ENCODE data around the gene CKAP2L. TPM values are rescaled to one million over a fixed set of nuclear protein-coding genes. Genes with fewer than 3 reads are reported as not detected.

Gene CKAP2L
- total RNA-seq, 1 donor from 2014 or later: 8.9 TPM

- no peak overlapping the region for H3K27ac Mint-ChIP-seq
- no peak for DNase-seq (ENCODE audit: low spot score in 2 of 2, unreplicated experiment in 2 of 2)
- no peaks in the 10 kb centered on the region for H3K36me3 Mint-ChIP-seq
- H3K27me3 Mint-ChIP-seq (ENCODE audit: low read depth): no peaks in the 10 kb centered on the region
- H3K9me3 Mint-ChIP-seq: no peaks in the 10 kb centered on the region
- TF ChIP-seq CTCF (IDR thresholded peaks at IDR 0.05; ENCODE audit: unreplicated experiment): no peak
- no peak overlapping the region for H3K4me3 Mint-ChIP-seq
- no peaks in the 10 kb centered on the region for H3K4me1 Mint-ChIP-seq
Measured at GRCh38 chr2:112687522-112687921, 76.9 kb downstream of the CKAP2L start.

Other genes with a start within 250 kb of the CKAP2L start
- 28.0 to 36.5 TPM (median 28.3 TPM) in 3 replicates for gene POLR1B, start 222.1 kb downstream of the CKAP2L start, total RNA-seq
- gene CHCHD5, start 180.0 kb downstream of the CKAP2L start, total RNA-seq: 32.3 to 33.2 TPM (median 32.4 TPM) in 3 replicates
- 41.6 to 46.9 TPM (median 46.3 TPM) in 3 replicates for gene SLC20A1, start 118.7 kb downstream of the CKAP2L start, total RNA-seq
- not detected in 3 replicates for gene NT5DC4, start 43.6 kb downstream of the CKAP2L start, total RNA-seq
- 3.9 to 4.8 TPM (median 4.4 TPM) in 3 replicates for gene IL1A, start 19.9 kb upstream of the CKAP2L start, total RNA-seq
- gene IL1B, start 72.2 kb upstream of the CKAP2L start, total RNA-seq: 1.3 to 1.7 TPM (median 1.4 TPM) in 3 replicates
- gene IL37, start 146.6 kb upstream of the CKAP2L start, total RNA-seq: not detected in 3 replicates
- gene IL36G, start 213.4 kb upstream of the CKAP2L start, total RNA-seq: not detected in 3 replicates
- gene IL36A, start 240.8 kb upstream of the CKAP2L start, total RNA-seq: not detected in 3 replicates